NCI-H774 (cell line): Measurements from ENCODE around the gene BRSK1.

Experiments used
- DNase-seq: peaks from one replicate; lab custom pipeline; 2025; lab: John Stamatoyannopoulos, UW

Gene BRSK1

DNA sequence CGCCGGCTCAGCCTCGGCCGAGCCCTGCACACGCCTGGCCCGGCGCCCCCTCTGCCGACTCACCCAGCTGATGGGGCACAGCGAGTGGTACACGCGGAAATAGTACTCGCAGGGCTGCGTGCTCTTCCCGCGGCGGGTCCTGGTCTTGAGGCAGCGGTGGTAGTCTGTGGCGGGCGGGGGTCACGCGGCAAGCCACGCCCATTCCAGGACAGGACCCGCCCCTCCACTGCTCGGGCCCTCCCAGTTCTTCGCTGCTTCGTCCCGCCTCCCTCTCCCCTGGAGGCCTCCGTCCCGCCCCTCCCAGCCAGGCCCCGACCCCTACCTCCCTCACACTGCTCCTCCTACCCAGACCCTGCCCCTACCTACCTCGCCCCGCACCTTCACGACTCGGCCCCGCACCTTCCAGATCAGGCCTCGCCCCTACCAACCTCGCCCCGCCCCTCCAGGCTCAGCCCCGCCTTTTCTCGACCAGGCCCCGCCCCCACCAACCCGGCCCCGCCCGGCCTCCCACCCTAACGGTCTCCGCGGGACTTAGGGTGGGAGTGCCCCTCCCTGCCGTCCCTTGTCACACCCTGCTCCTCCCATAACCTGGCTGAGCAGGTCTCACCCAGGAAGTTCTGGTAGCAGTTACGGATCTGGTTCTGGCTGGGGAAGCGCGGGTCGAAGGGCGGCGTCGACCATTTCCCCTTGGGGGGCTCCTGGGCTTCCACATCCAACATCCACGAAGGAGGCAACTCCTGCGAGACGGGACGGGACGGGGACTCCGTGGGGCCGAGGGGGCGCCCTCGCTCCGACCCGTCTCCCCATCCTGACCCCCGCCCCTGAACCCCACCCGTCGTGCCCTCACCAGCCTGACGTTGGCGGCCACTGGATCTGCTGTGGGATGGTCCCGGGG lies 70.3 kb downstream of the BRSK1 start:
- peak; percentile 35 for DNase-seq

DNA sequence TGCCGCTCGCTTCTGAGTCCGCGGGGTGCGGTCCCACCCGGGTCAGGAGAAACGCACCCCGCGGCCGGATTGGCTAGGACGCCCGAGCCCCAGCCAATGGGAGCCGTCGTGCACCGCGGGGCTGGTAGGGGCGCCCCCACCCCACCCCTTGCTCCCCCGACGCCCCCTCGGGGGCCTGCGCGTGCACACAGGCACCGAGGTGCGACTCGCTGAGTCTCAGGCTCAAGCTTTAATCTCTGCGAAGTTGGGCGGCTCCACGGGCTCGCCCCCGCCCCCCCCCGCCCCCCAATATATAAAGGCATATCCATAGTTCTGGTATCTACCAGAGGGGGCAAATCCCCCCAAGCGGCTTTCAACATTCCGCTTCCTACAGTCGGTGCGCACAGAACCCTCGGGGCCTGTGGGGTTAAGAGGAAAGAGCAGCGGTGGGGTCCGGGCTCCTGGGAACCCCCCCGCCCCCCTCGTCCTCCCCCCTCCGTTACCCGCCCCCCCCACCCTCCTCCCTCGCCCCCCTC lies 71.0 kb downstream of the BRSK1 start, which contains the start of gene COX6B2:
TSS of gene COX6B2 (minus strand) at position 22 of the 515 bp plus-strand sequence. CDS start 198 bp downstream, outside the sequence.
- no peak for DNase-seq

DNA sequence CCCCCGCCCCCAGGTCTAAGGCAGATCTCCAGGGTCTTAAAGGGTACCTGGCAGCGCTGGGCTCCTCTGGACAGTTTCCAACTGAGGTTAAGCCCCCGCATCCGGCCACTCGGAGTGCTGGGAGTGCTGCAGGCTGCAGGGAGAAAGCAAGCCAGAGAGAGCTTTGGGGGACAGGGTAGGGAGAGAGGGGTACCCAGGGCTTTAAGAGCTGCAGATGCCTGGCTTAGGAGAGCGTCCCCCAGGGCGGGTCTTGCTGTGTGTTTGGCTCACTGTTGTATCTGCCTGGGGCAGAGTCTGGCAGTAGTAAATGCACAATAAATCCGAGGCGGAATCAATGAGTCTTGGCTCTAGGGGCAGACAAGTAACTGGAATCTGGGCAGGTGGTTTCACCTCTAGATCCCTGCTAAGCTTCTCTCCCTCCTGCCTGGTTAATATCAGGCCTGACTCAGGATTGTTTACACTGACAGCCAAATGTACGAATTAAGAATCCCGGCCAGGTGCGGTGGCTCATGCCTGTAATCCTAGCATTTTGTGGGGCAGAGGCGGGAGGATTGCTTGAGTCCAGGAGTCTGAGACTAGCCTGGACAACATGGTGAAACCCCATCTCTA lies 71.5 kb downstream of the BRSK1 start:
- no peak for DNase-seq

DNA sequence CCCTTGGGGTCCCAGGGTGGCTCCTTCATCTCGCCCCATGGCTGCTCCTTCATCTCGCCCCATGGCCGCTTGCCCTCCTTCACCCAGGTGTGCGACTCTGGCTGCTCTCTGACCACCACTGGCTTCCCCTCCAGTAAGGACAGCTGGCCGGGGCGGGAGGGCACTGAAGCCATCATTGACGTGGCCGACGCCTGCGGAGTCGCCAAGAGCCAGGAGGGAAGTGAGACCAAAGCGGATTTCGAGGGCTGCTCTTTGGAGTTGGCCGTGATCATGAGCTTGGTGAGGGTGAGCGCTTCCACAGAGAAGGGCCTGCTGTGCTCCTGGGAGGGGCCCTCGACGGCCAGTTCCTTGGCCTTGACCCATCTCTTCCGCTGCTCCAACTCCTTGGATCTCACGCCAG lies 74.7 kb downstream of the BRSK1 start:
- no peak for DNase-seq

DNA sequence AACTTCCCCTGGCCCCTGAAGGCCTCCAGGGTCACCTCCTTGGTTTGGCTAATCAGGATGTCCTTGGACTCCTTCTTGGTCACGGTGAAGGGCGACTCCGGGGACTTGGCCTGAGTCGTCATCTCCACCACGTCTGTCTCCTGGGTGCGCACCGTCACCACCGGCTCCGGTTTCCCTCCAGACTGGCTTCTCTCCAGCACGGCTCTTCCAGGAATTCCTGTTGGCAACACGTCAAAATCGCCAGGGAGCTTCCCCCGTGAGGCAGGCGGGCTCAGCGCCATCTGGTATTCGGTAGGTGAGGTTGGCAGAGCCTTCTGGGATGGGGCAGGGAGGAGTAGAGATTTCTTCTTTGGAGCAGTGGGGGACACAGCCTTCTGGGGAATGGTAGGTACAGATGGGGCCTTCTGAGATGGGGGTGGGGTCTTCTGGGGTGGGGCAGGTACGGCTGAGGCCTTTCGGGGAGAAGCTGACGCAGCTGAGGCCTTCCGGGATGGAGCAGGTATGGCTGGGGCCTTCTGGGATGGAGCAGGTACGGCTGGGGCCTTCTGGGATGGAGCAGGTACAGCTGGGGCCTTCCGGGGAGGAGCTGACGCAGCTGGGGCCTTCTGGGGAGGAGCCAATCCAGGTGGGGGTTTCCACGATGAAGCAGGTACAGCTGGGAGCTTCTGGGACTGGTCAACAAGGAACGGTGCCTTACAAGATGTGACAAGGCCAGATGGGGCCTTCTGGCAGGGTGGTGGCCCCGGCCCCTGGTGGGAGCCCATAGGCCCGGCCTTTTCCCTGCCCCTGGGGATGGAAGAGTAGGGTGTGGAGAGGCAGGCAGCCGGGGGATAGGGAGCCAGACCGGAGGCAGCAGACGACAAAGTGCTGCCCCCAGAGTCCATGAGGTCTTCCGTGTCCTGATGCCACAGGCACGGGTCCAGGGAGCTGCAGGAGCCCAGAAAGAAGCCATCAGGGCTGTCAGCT lies 75.4 kb downstream of the BRSK1 start:
- no peak for DNase-seq

DNA sequence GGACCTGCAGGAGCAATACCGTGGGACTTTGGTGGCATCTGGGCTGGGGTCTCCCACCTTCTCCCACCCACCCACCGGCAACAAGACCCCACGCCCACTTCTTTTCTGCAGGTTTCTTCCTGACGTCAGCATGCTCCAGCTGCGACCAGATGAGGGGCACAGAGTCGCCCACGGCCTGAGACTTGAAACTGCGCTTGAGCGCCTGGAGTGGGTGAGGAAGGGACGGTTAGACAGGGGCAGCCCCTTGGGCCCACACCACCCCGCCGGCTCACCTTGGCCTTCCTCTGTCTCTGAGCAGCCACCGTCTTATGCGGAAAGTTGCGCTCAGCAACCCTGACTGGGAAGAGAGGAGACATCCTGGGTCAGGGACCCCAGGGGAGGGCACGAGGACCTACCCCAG lies 77.1 kb downstream of the BRSK1 start:
- DNase-seq = no peak
